Measurements from ENCODE around the gene JPH4. TPM values are rescaled to one million over a fixed set of nuclear protein-coding genes. Genes with fewer than 3 reads are reported as not detected.
A peak's percentile ranks its signal among the peaks of the same experiment; 100 is the strongest.

Gene JPH4
- total and polyA plus RNA-seq, 7 experiments from 2014 or later = 0.13 to 1.2 (median 0.16) TPM; not detected in 4

- no peak for ATAC-seq
- no peak overlapping the region for H3K27ac Mint-ChIP-seq
- no peak overlapping the region for H3K27ac ChIP-seq (ENCODE audit: low read depth, low read length)
- no peaks in the 10 kb centered on the region for H3K9me3 ChIP-seq (ENCODE audit: control insufficient read depth in 2 of 3, low read length in 3 of 3)
- no peak overlapping the region for H3K4me3 ChIP-seq (ENCODE audit: low read length)
- ChIA-PET POLR2A (no interaction called here), CTCF (no interaction called here)
- H3K4me3 Mint-ChIP-seq = no peak overlapping the region
- no peaks in the 10 kb centered on the region for H3K36me3 Mint-ChIP-seq
- H3K27me3 Mint-ChIP-seq = no peaks in the 10 kb centered on the region
- H3K4me1 Mint-ChIP-seq = peaks cover 0 to 2% (median 0%) of the 10 kb centered on the region in 7 donors
- no peaks in the 10 kb centered on the region for H3K27me3 ChIP-seq (ENCODE audit: control insufficient read depth in 2 of 2, insufficient read depth in 2 of 2, low read length in 2 of 2)
- no peaks in the 10 kb centered on the region for H3K36me3 ChIP-seq (ENCODE audit: control insufficient read depth in 2 of 3, insufficient read depth in 3 of 3, low read length in 3 of 3)
- intact Hi-C loops (cut with micrococcal nuclease) = no loop called here
- no peaks in the 10 kb centered on the region for H3K4me1 ChIP-seq (ENCODE audit: control insufficient read depth in 2 of 2, insufficient read depth in 2 of 2, low read length in 2 of 2)
- no peaks in the 10 kb centered on the region for H3K9me3 Mint-ChIP-seq
- no peak for DNase-seq
These were observed 55.2 kb downstream of the JPH4 start for GRCh38 chr14:23523229-23524016.

GRCh38 chr14:23522643-23523198 is 55.9 kb downstream of the JPH4 start:
- ATAC-seq (no peak), DNase-seq (no peak)
- peaks cover 0 to 2% (median 0%) of the 10 kb centered on the region in 7 donors for H3K4me1 Mint-ChIP-seq
- H3K4me3 Mint-ChIP-seq = no peak overlapping the region
- no peaks in the 10 kb centered on the region for H3K27me3 ChIP-seq (ENCODE audit: control insufficient read depth in 2 of 2, insufficient read depth in 2 of 2, low read length in 2 of 2)
- no peak overlapping the region for H3K27ac ChIP-seq (ENCODE audit: low read depth, low read length)
- no peaks in the 10 kb centered on the region for H3K9me3 ChIP-seq (ENCODE audit: control insufficient read depth in 2 of 3, low read length in 3 of 3)
- no peaks in the 10 kb centered on the region for H3K36me3 ChIP-seq (ENCODE audit: control insufficient read depth in 2 of 3, insufficient read depth in 3 of 3, low read length in 3 of 3)
- POLR2A ChIA-PET = no interaction called here
- H3K27me3 Mint-ChIP-seq = no peaks in the 10 kb centered on the region
- H3K36me3 Mint-ChIP-seq = no peaks in the 10 kb centered on the region
- intact Hi-C loops (cut with micrococcal nuclease) = no loop called here
- no peaks in the 10 kb centered on the region for H3K9me3 Mint-ChIP-seq
- peak overlapping the region in 1 of 9 donors; percentile 76 for H3K27ac Mint-ChIP-seq
- no peak overlapping the region for H3K4me3 ChIP-seq (ENCODE audit: low read length)
- CTCF ChIA-PET = no interaction called here
- no peaks in the 10 kb centered on the region for H3K4me1 ChIP-seq (ENCODE audit: control insufficient read depth in 2 of 2, insufficient read depth in 2 of 2, low read length in 2 of 2)

- no peak overlapping the region for H3K27ac Mint-ChIP-seq
- ChIA-PET POLR2A (no interaction called here), CTCF (no interaction called here)
- no peaks in the 10 kb centered on the region for H3K9me3 Mint-ChIP-seq
- H3K4me3 Mint-ChIP-seq = no peak overlapping the region
- no peaks in the 10 kb centered on the region for H3K4me1 ChIP-seq (ENCODE audit: control insufficient read depth in 2 of 2, insufficient read depth in 2 of 2, low read length in 2 of 2)
- no peak for ATAC-seq
- no peak for DNase-seq
- H3K27ac ChIP-seq (ENCODE audit: low read depth, low read length) = no peak overlapping the region
- H3K4me1 Mint-ChIP-seq = peaks cover 0 to 2% (median 0%) of the 10 kb centered on the region in 7 donors
- no peaks in the 10 kb centered on the region for H3K27me3 ChIP-seq (ENCODE audit: control insufficient read depth in 2 of 2, insufficient read depth in 2 of 2, low read length in 2 of 2)
- H3K9me3 ChIP-seq (ENCODE audit: control insufficient read depth in 2 of 3, low read length in 3 of 3) = no peaks in the 10 kb centered on the region
- no peaks in the 10 kb centered on the region for H3K27me3 Mint-ChIP-seq
- intact Hi-C loops (cut with micrococcal nuclease) = no loop called here
- no peaks in the 10 kb centered on the region for H3K36me3 Mint-ChIP-seq
- H3K4me3 ChIP-seq (ENCODE audit: low read length) = no peak overlapping the region
- no peaks in the 10 kb centered on the region for H3K36me3 ChIP-seq (ENCODE audit: control insufficient read depth in 2 of 3, insufficient read depth in 3 of 3, low read length in 3 of 3)
These were observed 56.6 kb downstream of the JPH4 start for GRCh38 chr14:23521785-23522640.

GRCh38 chr14:23520899-23521533 is 57.6 kb downstream of the JPH4 start:
- ATAC-seq = no peak
- Mint-ChIP-seq H3K27ac (peak overlapping the region in 1 of 9 donors; percentile 20), H3K27me3 (no peaks in the 10 kb centered on the region)

GRCh38 chr14:23518709-23519108 is 59.9 kb downstream of the JPH4 start:
- DNase-seq (no peak), ATAC-seq (no peak)
- Histone ChIP-seq H3K36me3 (ENCODE audit: control insufficient read depth in 2 of 3, insufficient read depth in 3 of 3, low read length in 3 of 3) (no peaks in the 10 kb centered on the region), H3K9me3 (ENCODE audit: control insufficient read depth in 2 of 3, low read length in 3 of 3) (no peaks in the 10 kb centered on the region), H3K4me3 (ENCODE audit: low read length) (no peak overlapping the region), H3K27ac (ENCODE audit: low read depth, low read length) (no peak overlapping the region), H3K27me3 (ENCODE audit: control insufficient read depth in 2 of 2, insufficient read depth in 2 of 2, low read length in 2 of 2) (no peaks in the 10 kb centered on the region), H3K4me1 (ENCODE audit: control insufficient read depth in 2 of 2, insufficient read depth in 2 of 2, low read length in 2 of 2) (no peaks in the 10 kb centered on the region)
- intact Hi-C loops (cut with micrococcal nuclease) = no loop called here
- ChIA-PET CTCF (no interaction called here), POLR2A (no interaction called here)
- peaks cover 0 to 5% (median 4%) of the 10 kb centered on the region in 7 donors for H3K4me1 Mint-ChIP-seq
- peaks cover 0 to 5% (median 0%) of the 10 kb centered on the region in 5 donors for H3K36me3 Mint-ChIP-seq
- H3K9me3 Mint-ChIP-seq = no peaks in the 10 kb centered on the region
- no peak overlapping the region for H3K27ac Mint-ChIP-seq
- H3K4me3 Mint-ChIP-seq = no peak overlapping the region
- H3K27me3 Mint-ChIP-seq = no peaks in the 10 kb centered on the region

More at GRCh38 chr14:23520899-23521533, 57.6 kb downstream of the JPH4 start:
- Histone ChIP-seq H3K4me1 (ENCODE audit: control insufficient read depth in 2 of 2, insufficient read depth in 2 of 2, low read length in 2 of 2) (no peaks in the 10 kb centered on the region), H3K27me3 (ENCODE audit: control insufficient read depth in 2 of 2, insufficient read depth in 2 of 2, low read length in 2 of 2) (no peaks in the 10 kb centered on the region), H3K27ac (ENCODE audit: low read depth, low read length) (no peak overlapping the region), H3K4me3 (ENCODE audit: low read length) (no peak overlapping the region), H3K9me3 (ENCODE audit: control insufficient read depth in 2 of 3, low read length in 3 of 3) (no peaks in the 10 kb centered on the region), H3K36me3 (ENCODE audit: control insufficient read depth in 2 of 3, insufficient read depth in 3 of 3, low read length in 3 of 3) (no peaks in the 10 kb centered on the region)
- ChIA-PET CTCF (no interaction called here), POLR2A (no interaction called here)
- peaks cover 0 to 2% (median 0%) of the 10 kb centered on the region in 7 donors for H3K4me1 Mint-ChIP-seq
- intact Hi-C loops (cut with micrococcal nuclease) = no loop called here
- H3K4me3 Mint-ChIP-seq = no peak overlapping the region
- no peaks in the 10 kb centered on the region for H3K9me3 Mint-ChIP-seq
- DNase-seq = no peak
- H3K36me3 Mint-ChIP-seq = no peaks in the 10 kb centered on the region
